GM18507 (cell line): ENCODE measurements around the gene ZIC4.

ENCODE experiments used
- DNase-seq: peaks from one replicate; pipeline ENCODE4 v3.0.0; 2011; ENCODE audit warnings: low read depth; ENCODE audit not compliant: insufficient read length; ENCODE audit errors: extremely low spot score
- FAIRE-seq: peaks from 2 replicates; lab custom pipeline; 2011; peaks lifted over from hg19 to GRCh38; lab: Jason Lieb, UNC

Gene ZIC4

GRCh38 chr3:147406028-147406931, at the start of gene ZIC4:
TSS of gene ZIC4 (minus strand) at chr3:147406543. CDS start at chr3:147402797, 3,746 bp downstream.
- DNase-seq (no peak), FAIRE-seq (no peak)

GRCh38 chr3:147449669-147450068, 43.3 kb upstream of the ZIC4 start:
- no peak for FAIRE-seq
- no peak for DNase-seq

DNA sequence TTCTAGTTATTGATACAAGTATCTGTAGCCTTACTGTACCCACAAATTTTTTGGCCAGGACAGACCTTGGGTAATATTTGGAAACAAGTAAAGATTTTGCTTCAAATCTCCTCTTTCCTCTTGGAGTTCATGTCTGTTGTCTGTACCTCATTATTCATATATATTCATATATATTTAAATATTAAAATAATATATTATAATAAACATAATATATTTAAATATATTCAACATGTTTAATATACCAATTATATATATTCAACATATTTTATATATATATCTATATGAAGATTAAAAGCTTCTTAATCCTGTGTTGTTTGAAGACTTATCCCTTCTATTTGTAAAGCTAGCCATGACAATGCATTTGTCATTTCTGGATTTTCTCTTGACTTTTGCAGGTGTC, 40.9 kb upstream of the ZIC4 start:
- DNase-seq: no peak
- no peak for FAIRE-seq

GRCh38 chr3:147431751-147432150, 25.4 kb upstream of the ZIC4 start:
- DNase-seq (no peak), FAIRE-seq (no peak)

GRCh38 chr3:147428754-147429153, 22.4 kb upstream of the ZIC4 start:
- no peak for FAIRE-seq

DNA sequence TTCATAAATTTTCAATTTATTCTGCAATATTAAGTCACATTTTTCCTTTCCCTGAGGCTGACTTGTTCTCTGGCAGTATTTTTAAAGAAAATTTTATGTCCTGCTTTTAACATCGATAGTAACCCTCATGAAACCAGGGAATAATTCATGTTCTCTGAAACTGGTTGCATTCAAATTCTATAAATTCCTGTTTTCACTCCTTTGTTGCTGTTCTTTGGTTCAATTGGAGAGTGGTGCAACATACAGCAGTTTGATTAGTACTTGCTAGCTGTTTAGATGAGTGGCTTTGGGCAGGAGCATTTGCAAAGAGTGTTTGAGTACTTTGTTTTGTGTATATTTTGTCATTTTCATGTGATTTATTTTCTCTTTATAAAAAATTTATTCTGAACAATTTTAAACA, 22.0 kb upstream of the ZIC4 start:
- no peak for DNase-seq
- FAIRE-seq: no peak

More at GRCh38 chr3:147428754-147429153, 22.4 kb upstream of the ZIC4 start:
- DNase-seq: no peak

- FAIRE-seq (no peak), DNase-seq (no peak)
Measured at GRCh38 chr3:147427746-147428145, 21.4 kb upstream of the ZIC4 start.

GRCh38 chr3:147426931-147427330, 20.6 kb upstream of the ZIC4 start:
- no peak for FAIRE-seq
- DNase-seq: no peak

DNA sequence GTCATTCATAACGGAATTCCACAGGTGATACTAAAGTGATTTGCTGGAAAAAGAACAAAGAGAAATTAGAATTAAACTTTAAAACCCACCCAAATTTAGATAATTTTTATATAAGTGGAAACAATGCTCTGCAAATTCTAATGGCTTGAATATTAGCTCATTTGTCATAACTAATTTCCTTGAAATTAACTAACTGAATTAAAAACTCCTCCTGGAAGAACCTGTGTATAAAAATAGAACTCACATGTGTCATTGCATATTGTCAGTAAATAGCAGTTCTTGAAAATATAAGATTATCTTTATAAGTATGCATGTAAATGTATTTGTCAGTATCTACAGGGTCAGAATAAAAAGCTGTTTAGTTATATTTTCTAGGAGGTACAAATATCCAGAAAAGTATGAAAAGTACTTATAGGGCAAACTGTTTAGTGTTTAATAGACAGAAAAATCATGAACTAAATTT, 19.1 kb upstream of the ZIC4 start:
- DNase-seq (no peak), FAIRE-seq (no peak)

DNA sequence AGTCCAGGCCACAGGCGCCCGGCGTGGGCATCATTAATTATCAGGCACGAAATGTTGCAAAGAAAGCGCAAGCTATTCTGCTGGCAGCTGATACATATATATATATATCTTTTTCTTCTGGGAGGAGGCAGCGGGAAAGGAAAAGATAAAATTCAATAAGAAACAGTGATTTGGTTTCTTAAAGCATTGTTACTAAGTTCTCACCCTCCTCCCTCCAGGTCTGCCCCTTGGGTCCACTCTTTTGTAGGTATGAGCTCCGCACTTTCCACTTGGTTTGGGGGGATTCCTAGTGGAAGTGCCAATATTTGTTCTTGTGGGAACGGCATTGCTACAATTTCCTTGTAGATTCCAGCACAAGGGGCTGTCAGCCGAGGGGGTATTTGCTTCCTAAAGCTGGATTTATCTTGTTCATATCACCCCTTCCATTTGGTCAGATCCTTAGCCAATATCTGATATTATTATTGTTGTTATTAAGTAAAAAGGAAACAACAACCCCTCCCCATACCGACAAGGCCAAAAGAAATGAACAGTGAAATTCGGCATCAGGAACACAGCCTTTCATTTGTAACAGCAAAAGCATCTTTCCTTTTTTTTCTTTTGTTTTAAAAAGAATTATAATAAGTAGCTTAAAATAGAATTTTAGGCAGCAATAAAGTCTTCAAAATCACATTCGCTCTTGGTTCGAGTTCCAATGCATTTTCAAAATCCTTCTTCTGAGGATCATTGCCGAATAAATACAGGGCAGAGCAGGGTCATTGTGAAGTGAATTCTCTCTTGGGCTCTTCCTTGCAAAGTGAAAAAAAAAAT, 18.4 kb upstream of the ZIC4 start:
- DNase-seq (no peak), FAIRE-seq (no peak)

DNA sequence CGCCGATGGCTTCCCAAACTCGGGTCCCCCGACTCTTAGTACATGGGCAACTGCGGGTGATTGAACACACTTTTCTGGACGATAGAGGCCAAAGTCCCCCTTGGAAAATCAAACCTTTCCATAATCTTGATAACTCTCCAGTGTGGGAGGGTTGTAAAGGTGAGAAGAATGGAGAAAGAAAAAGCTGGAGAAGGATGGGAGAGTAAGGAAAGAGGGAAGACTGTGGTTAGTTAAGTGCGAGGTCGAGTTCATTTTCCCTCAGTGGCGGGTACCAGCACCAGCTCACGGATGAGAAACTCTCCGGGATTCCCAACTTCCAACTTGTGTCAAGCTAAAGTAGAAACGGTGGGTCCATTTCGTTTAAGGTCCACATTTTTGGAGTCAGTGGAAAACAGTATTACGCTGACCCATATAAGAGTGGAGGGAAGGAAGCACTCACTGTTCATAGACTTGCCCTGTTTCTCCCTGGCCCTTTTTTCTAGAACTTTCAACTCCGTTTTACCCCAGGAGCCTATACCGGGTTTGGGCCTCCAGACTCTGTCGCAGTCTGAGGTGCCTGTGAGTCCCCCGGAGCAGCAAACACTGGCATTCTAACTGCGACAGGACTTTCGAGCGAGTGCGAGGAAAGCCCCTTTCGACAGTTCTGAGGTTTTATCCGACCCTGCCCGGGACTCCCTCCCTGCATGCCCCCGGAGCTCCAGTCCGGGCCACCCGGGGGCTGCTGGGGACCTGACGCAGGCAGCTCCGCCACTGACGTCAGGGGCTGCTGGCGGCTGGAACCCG, 17.6 kb upstream of the ZIC4 start:
- DNase-seq (no peak), FAIRE-seq (no peak)

DNA sequence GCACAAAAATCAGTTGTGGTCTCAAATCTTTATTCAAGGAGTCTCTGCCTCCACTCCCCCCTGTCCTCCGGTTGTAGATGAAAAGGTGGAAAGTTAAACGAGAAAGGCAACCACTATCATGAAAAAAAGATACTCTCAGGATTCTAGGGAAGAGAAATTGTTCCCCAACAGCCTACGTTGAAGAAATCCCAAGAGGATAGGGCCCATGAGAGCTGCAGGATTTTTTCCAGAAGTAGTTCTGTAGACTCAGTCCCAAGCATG, 17.1 kb upstream of the ZIC4 start:
- DNase-seq (no peak), FAIRE-seq (no peak)

DNA sequence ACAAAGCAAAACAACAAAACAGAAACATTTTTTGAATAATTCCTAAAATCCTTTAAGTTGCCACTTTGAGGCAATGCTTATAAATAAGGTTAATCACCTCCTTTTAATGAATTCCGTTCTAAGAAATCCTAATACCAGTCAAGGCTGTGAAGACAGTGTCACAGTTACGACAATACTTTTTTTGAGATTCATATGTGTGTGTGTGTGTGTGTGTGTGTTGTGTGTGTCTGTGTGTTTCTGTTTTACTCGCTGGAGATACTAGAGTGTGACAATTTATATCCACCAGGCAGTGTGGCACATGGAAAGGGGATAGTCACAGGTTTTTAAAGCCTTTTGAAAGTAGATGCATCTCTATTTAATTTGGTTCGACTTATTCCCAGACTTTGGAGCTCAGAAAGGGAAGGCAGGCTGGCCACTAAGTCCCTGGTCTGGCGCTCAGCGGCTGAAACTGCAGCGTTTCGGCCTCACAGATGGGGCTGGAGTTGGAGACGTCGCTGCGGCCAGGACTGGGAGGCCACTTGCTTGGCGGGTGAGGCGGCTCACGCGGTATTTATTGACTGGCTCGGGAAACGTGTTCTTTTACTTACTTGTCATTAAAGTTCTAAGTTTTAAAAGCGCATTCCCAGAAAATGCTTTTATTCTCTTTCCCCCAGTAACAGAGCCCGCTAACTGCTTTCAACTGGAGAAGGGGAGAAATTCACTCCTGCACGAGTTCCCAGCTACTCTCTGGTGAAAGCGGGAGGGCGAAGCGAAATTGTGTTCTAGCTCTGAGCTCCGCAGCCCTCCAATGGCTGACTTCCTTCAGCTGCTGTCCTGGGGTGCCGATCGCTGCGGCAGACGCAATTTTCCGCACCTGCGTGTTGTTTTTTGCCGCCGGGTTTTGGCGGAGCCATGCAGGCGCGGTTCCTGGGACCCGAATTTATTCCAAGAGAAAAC, 16.5 kb upstream of the ZIC4 start:
- DNase-seq (no peak), FAIRE-seq (no peak)

DNA sequence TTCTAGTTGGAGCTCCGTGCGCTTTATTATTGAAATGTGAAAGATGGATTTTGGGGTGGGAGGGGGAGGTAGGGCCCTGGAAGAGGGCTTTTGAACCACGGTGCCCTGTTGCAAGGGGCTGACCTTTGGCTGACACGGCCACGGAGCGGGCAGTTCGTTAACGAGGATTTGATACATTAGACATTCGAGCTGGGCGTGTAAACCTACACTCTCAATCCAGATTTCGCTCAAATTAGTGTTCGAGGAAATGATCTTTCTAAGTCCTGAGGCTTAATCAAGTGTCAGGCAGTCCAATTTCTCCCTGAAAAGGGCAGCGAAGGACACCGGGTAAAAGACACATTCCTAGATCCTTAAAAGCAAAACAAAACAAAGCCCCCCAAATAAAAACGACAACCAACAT, 15.9 kb upstream of the ZIC4 start:
- FAIRE-seq (no peak), DNase-seq (no peak)

DNA sequence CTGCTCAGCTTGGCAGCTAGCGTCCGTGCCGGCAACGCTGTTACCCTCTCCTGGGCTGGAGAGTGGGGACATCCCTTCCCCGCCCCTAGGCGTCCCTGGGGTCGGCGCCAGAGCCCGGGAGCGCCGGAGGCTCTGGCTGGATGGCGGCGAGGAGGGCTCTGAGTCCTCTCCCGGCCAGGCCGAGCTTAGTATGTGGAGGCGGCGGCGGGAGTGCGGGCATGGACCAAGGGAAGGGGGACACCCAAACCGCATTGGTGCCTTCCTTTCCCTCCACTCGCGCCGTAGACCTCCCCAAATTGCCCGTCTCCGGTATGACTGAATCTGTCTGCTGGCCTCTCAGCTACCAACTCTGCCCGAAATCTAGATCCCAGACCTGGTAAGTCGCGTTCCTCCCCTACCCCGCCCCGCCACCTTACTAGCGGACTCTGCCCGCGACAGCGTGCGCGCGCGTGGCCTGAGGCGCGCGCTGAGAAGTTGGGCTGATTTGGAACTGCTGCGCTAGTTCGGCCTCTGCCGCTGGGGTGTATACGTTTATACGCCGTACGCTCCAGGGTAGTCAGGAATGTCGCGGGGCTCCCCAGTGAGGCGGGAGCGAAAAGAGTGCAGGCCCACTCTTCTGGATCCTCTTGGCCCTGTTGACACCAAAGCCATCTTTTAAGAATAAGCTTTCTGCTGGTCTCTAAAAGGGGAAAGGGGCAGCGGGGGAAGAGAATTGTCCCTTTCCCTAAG, 15.0 kb upstream of the ZIC4 start:
- no peak for DNase-seq

DNA sequence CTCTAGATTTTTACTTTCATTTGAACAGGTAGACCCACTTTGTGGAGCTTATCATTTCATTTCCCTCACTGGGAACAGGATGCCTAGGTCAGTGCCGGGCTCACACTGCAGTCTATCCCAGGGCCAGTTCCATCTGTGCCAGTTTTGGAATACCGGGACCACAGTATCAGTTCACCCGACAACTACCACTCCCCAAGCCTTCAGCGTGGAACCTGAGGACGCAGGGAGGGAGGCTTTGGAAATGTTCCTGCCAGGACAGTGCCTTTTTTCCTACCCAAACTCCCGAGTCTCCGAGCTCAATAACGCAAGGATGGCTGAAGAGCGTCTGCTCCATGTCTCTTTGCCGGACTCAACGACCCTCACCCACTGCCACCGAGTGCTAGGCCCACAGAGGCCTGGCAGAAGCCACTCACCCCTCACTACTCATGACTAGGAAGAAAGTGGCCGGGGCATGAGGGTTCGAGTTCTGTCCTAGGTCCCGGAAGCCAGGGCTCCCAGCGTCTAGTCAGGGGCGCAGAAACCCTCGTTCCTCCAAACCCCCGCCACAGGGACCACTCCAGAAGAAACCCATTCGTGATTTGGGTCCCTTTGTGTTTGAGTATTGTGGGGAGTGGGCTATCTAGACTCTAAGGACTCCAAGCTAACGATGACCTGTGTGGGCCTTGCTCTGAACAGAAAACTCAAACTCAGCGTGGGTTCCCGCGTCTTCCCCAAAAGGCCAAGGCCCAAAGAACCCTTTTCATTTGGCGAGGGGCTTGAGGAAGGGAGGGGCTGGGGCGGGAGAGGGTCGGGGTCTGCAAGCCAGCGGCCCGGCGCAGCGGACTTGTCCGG, 14.2 kb upstream of the ZIC4 start:
- DNase-seq (no peak), FAIRE-seq (no peak)

More for the DNA sequence above, 15.0 kb upstream of the ZIC4 start:
- FAIRE-seq: no peak

DNA sequence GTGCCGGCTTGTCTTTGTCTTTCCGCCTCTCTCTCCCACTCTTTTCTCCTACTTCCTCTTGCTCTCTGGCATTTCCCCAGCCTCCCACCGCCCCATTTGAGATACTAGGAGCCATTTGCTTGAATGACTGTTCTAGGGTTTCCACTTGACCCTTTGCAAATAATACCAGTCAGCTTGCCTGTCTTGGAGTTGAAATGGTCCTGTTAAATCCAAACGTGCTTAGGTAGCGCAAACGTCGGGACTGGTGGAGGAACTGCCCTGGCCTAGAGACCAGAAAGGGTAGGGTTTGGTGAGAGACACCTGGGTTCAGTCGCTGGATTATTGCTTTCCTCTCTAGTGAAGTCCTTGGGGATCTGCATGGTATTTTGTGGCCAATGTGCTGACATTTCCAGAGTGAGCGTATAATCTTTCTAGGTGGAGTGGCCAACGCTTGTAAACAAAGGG, 13.5 kb upstream of the ZIC4 start:
- FAIRE-seq: no peak
- DNase-seq: no peak
